ENCODE data around the gene CCND3. TPM values are rescaled to one million over a fixed set of nuclear protein-coding genes. Genes with fewer than 3 reads are reported as not detected.

The CCND3 gene
- total RNA-seq: 82.7 and 91.2 TPM in 2 replicates
- long read RNA-seq, transcript CCND3-222 (1 exons, 536 nt): minor isoform, 7 of 141 reads
- long read RNA-seq, transcript CCND3-203 (5 exons, 2,085 nt): minor isoform, 11 of 141 reads
- long read RNA-seq, transcript CCND3-202 (5 exons, 2,133 nt): minor isoform, 52 of 141 reads
- long read RNA-seq, transcript CCND3-205 (4 exons, 1,843 nt): major isoform, 59 of 141 reads
- long read RNA-seq, partial matches to known transcripts: 6 of 141 reads
- long read RNA-seq, other reads (novel, unspliced or antisense): 5 of 141 reads

DNA sequence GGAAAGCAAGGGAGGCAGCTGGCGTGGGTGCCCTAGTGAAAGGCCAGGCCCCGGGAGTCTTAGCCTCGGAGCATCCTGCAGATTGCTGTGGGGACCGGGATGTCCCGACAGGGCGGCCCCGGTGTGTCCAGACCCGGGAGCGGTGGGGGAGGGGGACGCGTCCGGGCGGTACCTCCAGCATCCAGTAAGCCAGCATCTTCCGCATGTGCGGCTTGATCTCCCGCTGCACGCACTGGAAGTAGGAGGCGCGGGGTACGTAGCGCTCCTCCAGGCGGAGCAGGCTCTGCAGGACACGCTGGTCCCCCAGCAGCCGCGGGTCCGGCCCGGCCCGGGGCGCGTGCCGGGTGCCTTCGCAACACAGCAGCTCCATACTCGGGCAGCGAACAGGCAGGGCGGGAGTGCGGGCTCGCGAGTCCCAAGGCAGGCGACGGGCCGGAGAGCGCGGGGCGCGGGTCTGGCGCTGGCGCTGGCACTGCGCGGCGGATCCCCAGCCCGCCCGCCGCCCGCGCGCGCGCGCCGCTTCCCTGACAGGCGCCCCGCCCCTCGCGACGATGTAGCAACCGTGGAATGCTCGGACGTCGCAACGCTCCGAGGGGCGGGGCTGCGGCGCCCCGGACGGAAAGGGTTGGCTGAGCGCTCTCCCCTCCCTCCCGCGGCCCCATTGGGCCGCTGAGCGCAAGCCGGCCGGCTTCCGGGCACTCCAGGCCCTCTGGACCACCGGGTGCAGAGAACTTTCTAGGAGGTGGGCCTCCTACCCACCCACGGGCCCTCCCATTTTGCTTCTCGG lies at the start of gene CCND3:
Gene CCND3 (minus strand): TSS at position 529 of the 787 bp plus-strand sequence. CDS start 159 bp downstream, at position 370.
- TF ChIP-seq CTCF (IDR thresholded peaks at IDR 0.05): peak; percentile 6
- H3K4me1 Mint-ChIP-seq (ENCODE audit: unreplicated experiment): peaks cover 33% of the 10 kb centered on the region
- H3K27me3 Mint-ChIP-seq (ENCODE audit: unreplicated experiment): no peaks in the 10 kb centered on the region
- H3K27ac Mint-ChIP-seq (ENCODE audit: unreplicated experiment): peak within 1 kb of the TSS; percentile 72
- H3K36me3 Mint-ChIP-seq (ENCODE audit: unreplicated experiment): peaks cover 2% of the 10 kb centered on the region
- H3K4me3 Mint-ChIP-seq (ENCODE audit: unreplicated experiment): peak within 1 kb of the TSS; percentile 81
- DNase-seq (ENCODE audit: extremely low spot score, unreplicated experiment): peak; percentile 93
- no peaks in the 10 kb centered on the region for H3K9me3 Mint-ChIP-seq (ENCODE audit: unreplicated experiment)

GRCh38 chr6:41986339-41986738 lies 44.7 kb upstream of the CCND3 start:
- no peak for TF ChIP-seq CTCF (IDR thresholded peaks at IDR 0.05)
- Mint-ChIP-seq H3K36me3 (ENCODE audit: unreplicated experiment) (peaks cover 12% of the 10 kb centered on the region), H3K9me3 (ENCODE audit: unreplicated experiment) (no peaks in the 10 kb centered on the region), H3K4me3 (ENCODE audit: unreplicated experiment) (no peak overlapping the region), H3K27ac (ENCODE audit: unreplicated experiment) (no peak overlapping the region), H3K27me3 (ENCODE audit: unreplicated experiment) (no peaks in the 10 kb centered on the region), H3K4me1 (ENCODE audit: unreplicated experiment) (no peaks in the 10 kb centered on the region)
- DNase-seq (ENCODE audit: extremely low spot score, unreplicated experiment): no peak

DNA sequence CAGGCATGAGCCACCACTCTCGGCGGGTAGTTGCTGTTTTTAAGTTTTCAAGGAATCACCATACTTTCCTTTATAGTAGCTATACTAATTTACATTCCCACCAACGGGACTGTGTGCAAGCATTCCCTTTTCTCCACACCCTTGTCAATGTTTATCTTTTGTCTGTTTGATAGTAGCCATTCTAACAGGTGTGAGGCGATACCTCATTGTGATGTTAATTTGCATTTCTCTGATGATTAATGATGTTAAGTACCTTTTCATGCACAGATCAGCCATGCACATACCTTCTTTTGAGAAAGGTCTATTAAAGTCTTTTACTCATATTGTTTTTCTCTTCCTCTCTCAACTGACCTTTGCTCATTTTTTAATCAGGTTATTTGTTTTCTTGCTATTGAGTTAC lies 43.0 kb upstream of the CCND3 start:
- DNase-seq (ENCODE audit: extremely low spot score, unreplicated experiment): no peak
- Mint-ChIP-seq H3K4me3 (ENCODE audit: unreplicated experiment) (no peak overlapping the region), H3K9me3 (ENCODE audit: unreplicated experiment) (no peaks in the 10 kb centered on the region), H3K4me1 (ENCODE audit: unreplicated experiment) (peaks cover 1% of the 10 kb centered on the region), H3K27ac (ENCODE audit: unreplicated experiment) (no peak overlapping the region), H3K27me3 (ENCODE audit: unreplicated experiment) (no peaks in the 10 kb centered on the region), H3K36me3 (ENCODE audit: unreplicated experiment) (peaks cover 14% of the 10 kb centered on the region)
- no peak for TF ChIP-seq CTCF (IDR thresholded peaks at IDR 0.05)

GRCh38 chr6:41976794-41977484 lies 35.3 kb upstream of the CCND3 start:
- TF ChIP-seq CTCF (IDR thresholded peaks at IDR 0.05): no peak
- no peak for DNase-seq (ENCODE audit: extremely low spot score, unreplicated experiment)
- H3K4me3 Mint-ChIP-seq (ENCODE audit: unreplicated experiment): no peak overlapping the region
- H3K9me3 Mint-ChIP-seq (ENCODE audit: unreplicated experiment): no peaks in the 10 kb centered on the region
- peaks cover 20% of the 10 kb centered on the region for H3K4me1 Mint-ChIP-seq (ENCODE audit: unreplicated experiment)
- H3K27me3 Mint-ChIP-seq (ENCODE audit: unreplicated experiment): no peaks in the 10 kb centered on the region
- H3K36me3 Mint-ChIP-seq (ENCODE audit: unreplicated experiment): peaks cover 9% of the 10 kb centered on the region
- H3K27ac Mint-ChIP-seq (ENCODE audit: unreplicated experiment): peak overlapping the region; percentile 1

DNA sequence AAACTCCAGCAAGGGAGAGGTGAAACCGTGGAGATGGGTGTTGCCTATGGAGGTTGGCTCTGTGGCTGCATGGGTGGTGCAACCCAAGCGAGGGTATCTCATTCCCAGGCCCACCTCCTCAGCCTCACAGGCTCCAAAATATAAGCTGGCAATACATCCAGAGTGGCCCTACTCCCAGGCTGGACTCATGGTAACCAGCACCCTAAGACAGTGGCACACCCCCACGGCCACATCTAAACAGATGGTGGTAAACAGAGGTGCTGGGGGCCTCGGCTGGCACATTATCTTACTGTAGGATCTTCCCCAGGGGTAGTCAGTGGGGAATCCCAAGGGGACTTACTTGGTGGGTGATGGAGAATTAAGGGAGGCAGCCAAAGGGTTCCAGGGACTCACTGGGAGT lies 33.7 kb upstream of the CCND3 start:
- H3K4me3 Mint-ChIP-seq (ENCODE audit: unreplicated experiment): no peak overlapping the region
- peaks cover 29% of the 10 kb centered on the region for H3K4me1 Mint-ChIP-seq (ENCODE audit: unreplicated experiment)
- DNase-seq (ENCODE audit: extremely low spot score, unreplicated experiment): no peak
- peaks cover 7% of the 10 kb centered on the region for H3K36me3 Mint-ChIP-seq (ENCODE audit: unreplicated experiment)
- H3K27me3 Mint-ChIP-seq (ENCODE audit: unreplicated experiment): no peaks in the 10 kb centered on the region
- H3K9me3 Mint-ChIP-seq (ENCODE audit: unreplicated experiment): no peaks in the 10 kb centered on the region
- no peak overlapping the region for H3K27ac Mint-ChIP-seq (ENCODE audit: unreplicated experiment)
- TF ChIP-seq CTCF (IDR thresholded peaks at IDR 0.05): no peak
